ENCODE data around the gene FAM118B. TPM values are rescaled to one million over a fixed set of nuclear protein-coding genes. Genes with fewer than 3 reads are reported as not detected.

Gene FAM118B
- total RNA-seq, 1 donor from 2014 or later, result 25.9 TPM

- no peaks in the 10 kb centered on the region for H3K36me3 Mint-ChIP-seq (ENCODE audit: low read depth)
- no peak for DNase-seq (ENCODE audit: low spot score)
Measured at GRCh38 chr11:126176853-126177470, 34.6 kb upstream of the FAM118B start.

GRCh38 chr11:126181939-126182730, 29.4 kb upstream of the FAM118B start:
- Mint-ChIP-seq H3K27ac (ENCODE audit: unreplicated experiment) (no peak overlapping the region), H3K4me1 (ENCODE audit: low read depth) (no peaks in the 10 kb centered on the region), H3K4me3 (ENCODE audit: unreplicated experiment) (no peak overlapping the region), H3K9me3 (ENCODE audit: low read depth) (peaks cover 5% of the 10 kb centered on the region), H3K36me3 (ENCODE audit: low read depth) (peaks cover under 1% of the 10 kb centered on the region), H3K27me3 (ENCODE audit: low read depth) (no peaks in the 10 kb centered on the region)
- TF ChIP-seq CTCF (IDR thresholded peaks at IDR 0.05), result no peak
- DNase-seq (ENCODE audit: low spot score), result no peak

More at GRCh38 chr11:126176853-126177470, 34.6 kb upstream of the FAM118B start:
- no peak for TF ChIP-seq CTCF (IDR thresholded peaks at IDR 0.05)
- H3K4me1 Mint-ChIP-seq (ENCODE audit: low read depth), result no peaks in the 10 kb centered on the region
- H3K4me3 Mint-ChIP-seq (ENCODE audit: unreplicated experiment), result no peak overlapping the region
- H3K9me3 Mint-ChIP-seq (ENCODE audit: low read depth), result peaks cover 5% of the 10 kb centered on the region
- no peaks in the 10 kb centered on the region for H3K27me3 Mint-ChIP-seq (ENCODE audit: low read depth)
- no peak overlapping the region for H3K27ac Mint-ChIP-seq (ENCODE audit: unreplicated experiment)

GRCh38 chr11:126182787-126183445, 28.7 kb upstream of the FAM118B start:
- H3K36me3 Mint-ChIP-seq (ENCODE audit: low read depth), result peaks cover 1% of the 10 kb centered on the region
- DNase-seq (ENCODE audit: low spot score), result no peak
- H3K27me3 Mint-ChIP-seq (ENCODE audit: low read depth), result no peaks in the 10 kb centered on the region
- H3K4me3 Mint-ChIP-seq (ENCODE audit: unreplicated experiment), result no peak overlapping the region
- H3K9me3 Mint-ChIP-seq (ENCODE audit: low read depth), result peaks cover 5% of the 10 kb centered on the region
- H3K4me1 Mint-ChIP-seq (ENCODE audit: low read depth), result no peaks in the 10 kb centered on the region
- no peak for TF ChIP-seq CTCF (IDR thresholded peaks at IDR 0.05)
- H3K27ac Mint-ChIP-seq (ENCODE audit: unreplicated experiment), result no peak overlapping the region

GRCh38 chr11:126185259-126186024, 26.1 kb upstream of the FAM118B start:
- Mint-ChIP-seq H3K4me3 (ENCODE audit: unreplicated experiment) (no peak overlapping the region), H3K4me1 (ENCODE audit: low read depth) (no peaks in the 10 kb centered on the region), H3K36me3 (ENCODE audit: low read depth) (peaks cover 1% of the 10 kb centered on the region), H3K27ac (ENCODE audit: unreplicated experiment) (no peak overlapping the region), H3K27me3 (ENCODE audit: low read depth) (no peaks in the 10 kb centered on the region), H3K9me3 (ENCODE audit: low read depth) (peaks cover 5% of the 10 kb centered on the region)
- DNase-seq (ENCODE audit: low spot score), result no peak
- TF ChIP-seq CTCF (IDR thresholded peaks at IDR 0.05), result no peak

Measured in chondrocyte (in vitro differentiated cells).